ENCODE data around the gene BBS9.

- no peak for TF ChIP-seq POLR2AphosphoS5 (IDR thresholded peaks at IDR 0.05; ENCODE audit: low read depth, low read length)
- no peak for TF ChIP-seq POLR2A (IDR thresholded peaks at IDR 0.05; ENCODE audit: low read depth, low read length)
Measured at GRCh38 chr7:33457039-33457438, 327.7 kb downstream of the BBS9 start.

Data from GM12892 (cell line).